Vagina (tissue), 2 donors: ENCODE results near the gene PRTN3.

ENCODE experiments used
- POLR2A ChIP-seq, 2 donors: fragments of 450-650 bp; IDR thresholded peaks; one replicate each; pipeline ENCODE4 v1.6.1; 2017; ENCODE audit warnings: antibody characterized with exemption in 2 of 2, mild to moderate bottlenecking in 2 of 2, moderate library complexity in 2 of 2
- TF ChIP-seq, protein P1 (sequence below), 3 experiments: fragments of 450-650 bp in 2 of 3; fragments of 200-600 bp in 1 of 3; sonication (generic) in 1 of 3; IDR thresholded peaks; one replicate each; pipeline ENCODE4 v1.5.1; 2017 to 2019; ENCODE audit warnings: antibody characterized with exemption in 3 of 3, mild to moderate bottlenecking in 2 of 3, moderate library complexity in 2 of 3

DNA sequence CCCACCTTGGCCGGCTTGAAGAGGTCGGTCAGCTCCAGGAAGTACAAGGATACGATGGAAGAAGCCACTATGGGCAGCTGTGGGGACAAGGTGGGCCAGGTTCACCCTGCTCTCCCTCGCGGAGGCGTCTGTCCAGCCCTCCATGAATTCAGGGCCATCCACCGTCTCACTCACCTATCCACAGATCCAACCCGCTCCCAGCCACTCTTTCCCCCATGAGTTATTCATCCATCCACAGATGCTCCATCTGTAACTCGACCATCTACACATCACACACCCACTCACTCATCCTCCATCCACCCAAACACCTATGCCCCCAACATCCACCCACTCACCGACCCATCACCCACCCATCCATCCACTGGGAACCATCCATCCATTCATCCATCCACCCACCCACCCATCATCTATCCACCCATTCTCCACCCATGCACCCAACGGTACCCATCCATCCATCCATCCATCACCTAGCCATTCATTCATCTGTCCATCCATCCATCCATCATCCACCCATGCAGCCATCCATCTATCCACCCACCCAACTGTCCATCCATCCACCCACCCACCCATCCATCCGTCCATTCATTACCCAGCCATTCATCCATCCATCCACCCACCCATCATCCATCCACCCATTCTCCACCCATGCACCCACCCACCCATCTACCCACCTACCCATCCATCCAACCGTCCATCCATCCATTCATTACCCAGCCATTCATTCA is 24.9 kb upstream of the PRTN3 start:
- TF ChIP-seq, protein P1, sequence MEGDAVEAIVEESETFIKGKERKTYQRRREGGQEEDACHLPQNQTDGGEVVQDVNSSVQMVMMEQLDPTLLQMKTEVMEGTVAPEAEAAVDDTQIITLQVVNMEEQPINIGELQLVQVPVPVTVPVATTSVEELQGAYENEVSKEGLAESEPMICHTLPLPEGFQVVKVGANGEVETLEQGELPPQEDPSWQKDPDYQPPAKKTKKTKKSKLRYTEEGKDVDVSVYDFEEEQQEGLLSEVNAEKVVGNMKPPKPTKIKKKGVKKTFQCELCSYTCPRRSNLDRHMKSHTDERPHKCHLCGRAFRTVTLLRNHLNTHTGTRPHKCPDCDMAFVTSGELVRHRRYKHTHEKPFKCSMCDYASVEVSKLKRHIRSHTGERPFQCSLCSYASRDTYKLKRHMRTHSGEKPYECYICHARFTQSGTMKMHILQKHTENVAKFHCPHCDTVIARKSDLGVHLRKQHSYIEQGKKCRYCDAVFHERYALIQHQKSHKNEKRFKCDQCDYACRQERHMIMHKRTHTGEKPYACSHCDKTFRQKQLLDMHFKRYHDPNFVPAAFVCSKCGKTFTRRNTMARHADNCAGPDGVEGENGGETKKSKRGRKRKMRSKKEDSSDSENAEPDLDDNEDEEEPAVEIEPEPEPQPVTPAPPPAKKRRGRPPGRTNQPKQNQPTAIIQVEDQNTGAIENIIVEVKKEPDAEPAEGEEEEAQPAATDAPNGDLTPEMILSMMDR (IDR thresholded peaks at IDR 0.05), result no peak
- TF ChIP-seq POLR2A (IDR thresholded peaks at IDR 0.05), result no peak
